ENCODE results near the gene HMOX2.

Gene HMOX2

DNA sequence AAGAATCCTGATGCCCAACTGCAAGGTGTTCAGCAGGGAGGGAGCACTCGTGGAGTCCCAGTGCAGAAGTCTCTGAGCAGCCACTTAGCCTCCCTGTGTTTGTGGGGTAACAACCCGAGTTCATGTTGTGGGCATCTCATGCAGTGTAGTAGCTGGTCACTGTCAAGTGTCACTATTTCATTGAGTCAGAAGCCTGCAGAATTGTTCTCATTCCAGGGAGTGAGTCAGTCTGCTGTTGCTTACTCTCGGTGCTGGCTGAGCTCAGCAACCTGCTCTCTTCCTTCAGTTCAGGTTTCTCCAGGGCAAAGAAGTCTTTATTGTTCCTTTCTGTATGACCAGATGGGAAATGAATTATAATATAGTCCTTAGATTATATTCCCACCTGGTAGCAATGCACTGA, 24.1 kb downstream of the HMOX2 start:
- DNase-seq (ENCODE audit: low read depth in 3 of 3) = no peak

DNA sequence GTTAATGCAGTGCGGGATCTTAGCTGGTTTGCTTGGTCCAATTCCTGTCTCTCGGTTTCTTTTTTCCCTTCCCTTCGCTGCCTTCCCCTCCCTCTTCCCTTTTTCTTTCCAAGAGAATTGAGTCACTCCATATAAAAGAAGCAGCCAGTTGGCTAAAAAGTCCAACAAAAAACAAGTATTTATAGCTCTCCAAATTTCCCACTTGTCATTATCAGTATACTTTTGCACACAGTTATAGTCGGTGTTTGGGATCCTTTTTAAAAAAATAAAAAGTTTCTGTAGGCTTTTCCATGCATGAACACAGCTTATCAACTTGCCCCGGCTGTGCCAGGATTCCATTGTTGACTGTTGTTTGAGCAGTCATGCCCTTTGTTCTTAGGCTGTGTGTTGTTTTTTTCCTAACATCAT, 24.9 kb downstream of the HMOX2 start:
- DNase-seq (ENCODE audit: low read depth in 3 of 3) = no peak

DNA sequence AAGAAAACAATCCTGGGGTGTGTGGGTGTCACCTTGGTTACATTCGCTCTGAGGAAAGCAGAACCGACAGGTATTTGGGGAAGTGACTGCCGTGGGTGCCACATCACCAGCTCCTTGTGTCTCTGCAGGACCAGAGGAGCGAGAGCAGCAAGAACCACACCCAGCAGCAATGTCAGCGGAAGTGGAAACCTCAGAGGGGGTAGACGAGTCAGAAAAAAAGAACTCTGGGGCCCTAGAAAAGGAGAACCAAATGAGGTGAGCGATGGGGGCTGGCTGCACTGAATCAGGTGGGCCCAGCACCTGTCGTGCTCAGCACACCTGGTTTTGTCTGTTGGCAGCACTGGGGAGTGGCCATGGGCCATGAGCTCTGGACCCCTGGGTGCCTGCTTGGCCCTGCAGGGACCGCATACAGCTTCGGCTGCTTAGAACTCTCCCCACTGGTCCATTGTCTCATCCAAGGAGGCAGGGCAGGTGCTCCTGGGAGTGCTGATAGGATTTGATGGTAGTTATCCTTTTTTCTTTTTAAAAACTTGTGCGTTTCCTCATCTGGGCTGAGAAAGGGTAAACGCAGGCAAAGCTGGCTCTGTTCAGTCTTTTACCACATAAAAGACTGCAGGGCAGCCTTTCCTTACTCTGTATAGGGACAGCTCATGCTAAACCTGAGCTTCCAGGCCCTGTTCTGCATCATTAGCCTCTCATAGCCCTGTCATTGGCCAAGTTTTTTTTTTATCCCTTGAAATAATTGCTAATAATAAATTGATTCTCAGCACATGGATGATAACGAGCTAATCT, 29.4 kb downstream of the HMOX2 start:
- peak; percentile 19 to 52 (median 48) for DNase-seq (ENCODE audit: low read depth in 3 of 3)

DNA sequence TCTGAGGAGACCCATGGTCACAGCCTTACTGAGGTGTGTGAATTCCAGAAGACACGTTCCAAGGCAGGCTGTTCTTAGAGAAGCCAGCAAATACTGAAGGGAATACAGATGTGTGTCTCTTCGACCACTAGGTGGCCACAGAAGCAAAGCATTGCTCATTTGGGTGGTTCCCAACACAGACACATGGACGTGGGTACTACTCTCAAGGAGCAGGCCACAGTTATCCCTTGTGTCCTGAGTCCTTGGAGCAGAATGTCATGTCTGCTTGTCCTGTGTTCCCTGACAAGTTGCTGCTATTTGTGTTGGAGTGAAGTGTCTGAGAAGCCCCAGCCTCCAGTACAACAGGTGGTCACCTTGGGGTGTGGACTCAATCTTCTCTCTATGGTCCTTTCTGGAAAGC, 30.3 kb downstream of the HMOX2 start:
- peak; percentile 20 to 41 (median 32) for DNase-seq (ENCODE audit: low read depth in 3 of 3)

DNA sequence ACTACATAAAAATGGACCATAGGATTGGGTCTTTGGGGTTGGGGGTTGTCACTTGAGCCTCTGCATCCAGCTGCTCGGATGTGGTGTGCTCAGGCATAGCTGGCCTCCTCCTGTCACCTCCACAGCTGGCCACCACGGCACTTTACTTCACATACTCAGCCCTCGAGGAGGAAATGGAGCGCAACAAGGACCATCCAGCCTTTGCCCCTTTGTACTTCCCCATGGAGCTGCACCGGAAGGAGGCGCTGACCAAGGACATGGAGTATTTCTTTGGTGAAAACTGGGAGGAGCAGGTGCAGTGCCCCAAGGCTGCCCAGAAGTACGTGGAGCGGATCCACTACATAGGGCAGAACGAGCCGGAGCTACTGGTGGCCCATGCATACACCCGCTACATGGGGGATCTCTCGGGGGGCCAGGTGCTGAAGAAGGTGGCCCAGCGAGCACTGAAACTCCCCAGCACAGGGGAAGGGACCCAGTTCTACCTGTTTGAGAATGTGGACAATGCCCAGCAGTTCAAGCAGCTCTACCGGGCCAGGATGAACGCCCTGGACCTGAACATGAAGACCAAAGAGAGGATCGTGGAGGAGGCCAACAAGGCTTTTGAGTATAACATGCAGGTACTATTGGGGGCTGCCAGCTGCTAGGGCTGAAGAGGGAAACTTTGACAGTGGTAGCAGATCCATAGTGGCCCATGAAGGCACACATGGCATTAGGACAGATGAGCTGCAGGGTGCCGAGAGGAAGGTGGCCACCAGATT, 31.6 kb downstream of the HMOX2 start:
- DNase-seq (ENCODE audit: low read depth in 3 of 3) = no peak

DNA sequence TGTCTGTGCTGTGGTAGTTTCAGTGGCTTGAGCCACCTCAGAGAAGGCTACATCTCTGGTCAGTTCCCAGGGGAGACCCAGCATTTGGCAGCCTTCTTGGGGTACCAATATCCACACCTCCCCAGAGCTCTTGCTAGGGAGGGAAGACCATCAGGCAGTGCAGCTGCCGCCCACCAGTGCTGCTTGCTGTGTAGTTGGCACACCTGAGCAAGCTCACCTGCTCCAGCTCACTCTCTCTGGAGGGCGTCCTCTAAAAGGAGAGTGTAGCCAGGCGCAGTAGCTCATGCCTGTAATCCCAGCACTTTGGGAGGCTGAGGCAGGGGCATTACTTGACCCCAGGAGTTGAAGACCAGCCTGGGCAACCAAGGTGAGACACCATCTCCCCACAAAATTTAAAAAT, 32.6 kb downstream of the HMOX2 start:
- DNase-seq (ENCODE audit: low read depth in 3 of 3) = no peak

DNA sequence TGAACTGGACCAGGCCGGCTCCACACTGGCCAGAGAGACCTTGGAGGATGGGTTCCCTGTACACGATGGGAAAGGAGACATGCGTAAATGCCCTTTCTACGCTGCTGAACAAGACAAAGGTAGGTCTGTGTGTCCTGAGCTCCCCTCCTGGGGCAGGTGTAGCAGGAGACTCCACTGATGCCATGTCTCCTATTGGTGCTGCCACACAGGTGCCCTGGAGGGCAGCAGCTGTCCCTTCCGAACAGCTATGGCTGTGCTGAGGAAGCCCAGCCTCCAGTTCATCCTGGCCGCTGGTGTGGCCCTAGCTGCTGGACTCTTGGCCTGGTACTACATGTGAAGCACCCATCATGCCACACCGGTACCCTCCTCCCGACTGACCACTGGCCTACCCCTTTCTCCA, 33.2 kb downstream of the HMOX2 start:
- no peak for DNase-seq (ENCODE audit: low read depth in 3 of 3)

DNA sequence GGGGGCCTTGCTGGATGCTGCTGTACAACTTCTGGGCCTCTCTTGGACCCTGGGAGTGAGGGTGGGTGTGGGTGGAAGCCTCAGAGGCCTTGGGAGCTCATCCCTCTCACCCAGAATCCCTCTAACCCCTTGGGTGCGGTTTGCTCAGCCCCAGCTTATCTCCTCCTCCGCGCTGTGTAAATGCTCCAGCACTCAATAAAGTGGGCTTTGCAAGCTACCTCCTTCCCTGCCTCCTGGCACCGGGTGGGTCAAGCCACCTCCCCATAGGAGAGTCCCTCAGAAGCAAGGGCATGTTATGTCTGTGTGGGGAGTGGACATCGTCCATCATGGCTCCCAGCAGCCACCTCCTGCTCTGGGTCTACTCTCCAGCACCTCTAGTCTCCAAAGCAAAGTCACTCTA, 33.9 kb downstream of the HMOX2 start:
- DNase-seq (ENCODE audit: low read depth in 3 of 3) = no peak

DNA sequence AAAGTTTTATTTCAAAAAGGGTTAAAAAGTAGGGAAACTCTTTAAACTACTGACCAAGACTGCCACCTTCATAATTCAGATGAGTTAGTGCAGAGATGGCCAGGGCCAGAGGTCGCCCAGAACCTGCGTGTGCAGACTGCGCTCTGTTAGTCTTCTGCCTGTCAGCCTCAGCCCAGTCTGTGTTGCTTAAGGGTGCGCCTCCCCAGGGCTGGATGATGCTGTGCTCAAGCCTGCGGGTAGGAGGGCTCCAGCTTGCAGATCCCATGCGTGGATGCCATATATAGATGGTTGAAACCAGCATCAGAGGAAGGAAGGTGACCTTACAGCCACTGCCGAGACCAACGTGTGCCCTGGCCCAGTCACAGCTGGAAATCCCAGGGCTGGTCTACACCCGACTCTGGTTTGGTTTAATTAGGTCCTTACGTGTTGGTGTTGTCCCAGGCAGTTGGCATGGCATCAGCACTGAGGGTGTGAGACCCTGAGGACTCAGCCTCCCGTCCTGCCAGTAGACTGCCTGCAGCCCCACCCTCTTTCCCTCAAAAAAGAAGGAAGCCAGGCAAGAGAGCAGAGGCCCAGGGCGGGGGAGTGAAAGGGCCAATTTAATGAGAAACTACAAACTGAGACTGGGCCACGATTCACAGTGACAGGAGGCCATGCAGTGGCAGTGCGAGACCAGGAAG, 34.7 kb downstream of the HMOX2 start:
- DNase-seq (ENCODE audit: low read depth in 3 of 3) = no peak

DNA sequence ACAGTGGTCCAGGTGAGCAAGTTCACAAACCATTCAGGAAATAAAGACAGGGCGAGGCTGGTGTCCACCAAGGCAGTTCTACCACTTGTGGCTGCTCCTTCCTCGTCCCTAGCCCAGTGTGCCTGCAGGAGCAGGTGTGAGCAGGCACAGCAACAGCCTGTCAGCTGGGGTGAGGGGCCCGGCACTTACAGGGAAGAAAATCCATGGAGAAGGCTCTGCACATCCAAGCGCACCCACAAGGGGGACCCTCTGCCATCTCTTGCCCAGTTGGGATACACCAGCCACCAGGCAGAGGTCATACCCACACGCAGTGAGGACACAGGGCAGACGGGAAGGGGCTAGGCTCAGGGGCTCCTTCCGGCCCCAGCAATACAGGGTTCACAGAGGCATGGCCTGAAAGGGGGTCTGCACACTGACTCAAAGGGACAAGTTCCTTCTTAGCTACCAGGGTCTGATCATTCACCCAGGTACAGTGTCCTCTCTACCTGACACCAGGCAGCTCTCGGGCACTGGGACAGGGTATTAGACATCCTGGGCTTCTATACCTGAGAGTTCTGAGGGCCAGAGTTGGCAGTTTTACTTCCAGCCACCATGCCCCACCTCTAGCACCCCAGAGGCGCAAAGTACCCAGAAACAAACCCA, 35.4 kb downstream of the HMOX2 start:
- no peak for DNase-seq (ENCODE audit: low read depth in 3 of 3)

DNA sequence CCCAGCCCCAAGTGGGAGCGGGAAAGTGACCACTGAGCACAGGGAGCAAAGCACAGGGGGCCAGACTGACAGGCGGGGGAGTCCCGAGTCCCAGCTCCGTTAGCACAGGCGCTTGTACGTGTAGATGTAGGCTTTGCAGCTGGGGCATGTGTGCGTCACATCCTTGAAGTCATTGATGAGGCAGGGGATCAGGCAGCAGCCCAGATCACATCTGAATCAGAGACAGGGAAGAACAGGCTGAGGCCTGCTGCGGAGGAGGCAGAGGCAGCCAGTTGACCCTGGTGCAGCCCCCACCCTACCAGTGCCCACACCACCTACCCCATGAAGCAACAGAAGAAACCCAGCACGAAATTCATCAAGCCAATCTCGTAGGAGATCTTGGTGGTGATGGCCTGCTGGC, 36.3 kb downstream of the HMOX2 start:
- DNase-seq (ENCODE audit: low read depth in 3 of 3) = no peak

DNA sequence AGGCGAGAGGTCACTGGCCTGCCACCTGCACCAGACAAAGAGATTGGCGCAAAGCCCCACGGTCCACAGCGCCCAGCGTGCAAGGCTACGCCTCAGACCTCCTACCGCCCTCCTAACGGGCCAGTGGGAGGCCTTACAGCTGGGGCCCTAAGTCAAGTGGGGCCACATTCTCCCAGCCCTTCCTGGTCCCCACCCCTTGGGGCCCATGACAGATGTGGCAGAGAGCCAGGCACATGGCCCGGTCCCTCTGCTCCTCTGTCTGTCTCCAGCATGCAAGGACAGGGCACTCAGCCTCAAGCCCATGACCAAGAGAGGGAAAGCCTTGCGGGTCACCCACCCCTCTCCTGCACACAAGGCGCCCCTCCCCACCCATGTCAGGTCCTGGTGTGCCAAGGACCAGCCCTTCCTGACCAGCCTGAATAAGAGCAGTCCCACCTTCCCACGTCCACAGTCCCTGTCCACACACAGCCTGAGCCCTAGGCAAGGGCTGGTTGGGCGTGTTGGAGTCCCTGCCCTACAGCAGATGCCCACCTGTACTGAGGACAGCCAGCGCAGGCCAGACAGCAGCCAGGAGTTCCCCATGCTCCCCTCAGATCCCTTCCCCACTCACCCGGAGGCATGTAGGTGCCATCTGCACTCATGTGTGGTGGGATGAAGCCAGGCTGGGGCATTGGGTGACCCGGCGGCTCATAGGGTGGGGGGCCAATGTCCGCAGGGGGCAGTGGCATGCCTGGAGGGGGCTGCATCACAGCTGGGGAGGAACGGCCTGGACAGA, 37.1 kb downstream of the HMOX2 start:
- DNase-seq (ENCODE audit: low read depth in 3 of 3) = no peak

DNA sequence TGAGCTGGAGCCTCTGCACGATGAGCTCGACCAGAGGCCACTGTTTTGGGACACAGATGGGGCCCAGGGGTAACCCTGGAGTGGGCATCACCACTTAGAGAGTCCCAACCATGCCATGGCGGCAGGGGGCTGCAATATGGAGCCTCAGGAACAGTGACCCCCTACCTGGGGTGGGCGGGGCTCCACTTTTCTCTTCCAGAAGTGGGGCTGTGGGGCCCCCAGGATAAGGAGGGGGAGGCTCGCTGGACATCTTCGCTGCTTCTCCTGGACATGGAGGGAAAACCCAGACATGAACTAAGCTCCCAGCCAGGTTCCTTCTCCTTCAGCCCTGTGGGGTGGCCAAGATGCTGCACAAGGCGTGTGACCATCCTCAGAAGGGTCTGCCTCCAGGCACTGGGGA, 37.7 kb downstream of the HMOX2 start:
- DNase-seq (ENCODE audit: low read depth in 3 of 3) = no peak

DNA sequence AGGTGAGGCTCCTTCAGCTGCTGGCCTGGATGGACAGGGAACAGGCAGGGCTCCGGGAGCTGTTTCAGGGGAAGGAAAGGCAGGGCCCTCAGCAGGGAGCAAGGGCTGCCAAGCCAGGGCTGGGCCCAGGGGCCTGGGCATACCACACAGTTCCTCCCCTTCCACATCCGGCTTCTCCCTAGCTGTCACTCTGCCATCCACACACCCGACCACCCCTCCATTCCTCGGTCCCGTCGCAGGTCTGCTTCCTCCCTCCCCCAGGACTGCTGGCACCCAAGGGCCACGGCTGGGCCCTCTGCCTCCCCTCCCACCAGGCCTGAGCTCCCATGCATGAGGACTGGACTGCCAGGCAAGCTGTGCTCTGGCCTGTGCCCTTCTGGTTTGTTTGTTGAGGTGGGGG, 38.4 kb downstream of the HMOX2 start:
- DNase-seq (ENCODE audit: low read depth in 3 of 3) = no peak

DNA sequence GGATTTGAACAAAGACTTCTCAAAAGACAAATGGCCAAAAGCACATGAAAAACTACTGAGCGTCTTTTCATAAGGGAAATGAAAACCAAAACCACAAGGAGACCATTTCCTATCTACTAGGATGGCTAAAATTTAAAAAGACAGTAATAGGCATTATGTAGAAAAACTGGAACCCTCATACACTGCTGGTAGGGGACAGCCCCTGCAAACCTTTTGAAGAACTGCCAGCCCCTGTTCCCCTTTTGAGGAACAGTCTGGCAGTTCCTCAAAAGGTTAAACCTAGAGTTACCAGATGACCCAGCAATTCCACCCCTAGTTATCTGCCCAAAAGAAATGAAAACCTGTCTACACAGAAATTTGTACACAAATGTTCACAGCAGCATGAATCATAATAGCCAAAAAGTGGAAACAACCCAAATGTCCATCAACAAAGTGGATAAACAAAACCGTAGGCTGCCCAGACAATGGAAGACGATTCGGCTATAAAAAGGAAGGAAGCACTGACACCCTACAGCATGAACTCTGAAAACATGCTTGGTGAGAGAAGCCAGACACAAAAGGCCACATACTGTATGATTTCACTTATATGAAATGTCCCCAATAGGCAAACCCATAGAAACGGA, 39.5 kb downstream of the HMOX2 start:
- DNase-seq (ENCODE audit: low read depth in 3 of 3) = no peak

DNA sequence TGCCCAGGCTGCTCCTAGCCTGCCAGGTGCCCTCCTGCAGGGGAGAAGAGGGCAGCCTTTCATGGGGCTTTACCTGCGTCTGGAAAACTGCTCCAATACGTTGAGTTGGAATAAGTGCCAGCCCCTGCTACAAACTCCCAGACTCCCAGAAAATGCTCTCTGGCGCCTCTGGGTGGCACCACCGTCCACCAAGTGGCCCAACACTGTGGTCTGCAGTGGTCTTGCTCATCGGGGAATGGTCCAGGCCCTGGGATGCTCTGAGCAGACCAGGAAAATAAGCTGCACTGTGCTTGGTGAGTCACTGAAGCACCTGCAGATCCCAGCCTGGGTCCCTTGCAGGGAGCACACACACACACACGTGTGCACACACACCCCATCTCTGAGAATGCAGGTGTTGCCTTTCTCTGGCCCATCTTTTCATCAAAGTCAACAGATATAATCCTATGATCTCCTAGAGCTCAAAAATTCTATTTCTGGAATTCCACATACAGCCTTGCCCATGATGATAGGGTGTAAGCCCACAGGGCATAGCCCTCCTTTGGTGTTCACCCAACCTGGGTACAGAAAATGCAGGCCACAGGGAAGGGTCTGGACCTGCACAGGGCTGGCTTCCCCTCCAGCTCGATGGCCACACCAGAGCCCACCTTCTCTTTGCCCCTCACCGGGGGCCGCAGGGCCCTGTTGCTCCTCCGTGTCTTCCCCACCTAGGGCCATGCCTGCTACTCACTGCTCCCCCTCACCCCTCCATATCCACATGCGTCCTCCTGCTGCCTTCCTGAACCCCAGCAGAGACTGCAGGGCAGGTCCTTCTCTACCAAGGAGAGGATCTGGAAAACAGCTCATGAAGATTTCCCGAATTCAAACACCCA, 41.8 kb downstream of the HMOX2 start:
- DNase-seq (ENCODE audit: low read depth in 3 of 3) = no peak

DNA sequence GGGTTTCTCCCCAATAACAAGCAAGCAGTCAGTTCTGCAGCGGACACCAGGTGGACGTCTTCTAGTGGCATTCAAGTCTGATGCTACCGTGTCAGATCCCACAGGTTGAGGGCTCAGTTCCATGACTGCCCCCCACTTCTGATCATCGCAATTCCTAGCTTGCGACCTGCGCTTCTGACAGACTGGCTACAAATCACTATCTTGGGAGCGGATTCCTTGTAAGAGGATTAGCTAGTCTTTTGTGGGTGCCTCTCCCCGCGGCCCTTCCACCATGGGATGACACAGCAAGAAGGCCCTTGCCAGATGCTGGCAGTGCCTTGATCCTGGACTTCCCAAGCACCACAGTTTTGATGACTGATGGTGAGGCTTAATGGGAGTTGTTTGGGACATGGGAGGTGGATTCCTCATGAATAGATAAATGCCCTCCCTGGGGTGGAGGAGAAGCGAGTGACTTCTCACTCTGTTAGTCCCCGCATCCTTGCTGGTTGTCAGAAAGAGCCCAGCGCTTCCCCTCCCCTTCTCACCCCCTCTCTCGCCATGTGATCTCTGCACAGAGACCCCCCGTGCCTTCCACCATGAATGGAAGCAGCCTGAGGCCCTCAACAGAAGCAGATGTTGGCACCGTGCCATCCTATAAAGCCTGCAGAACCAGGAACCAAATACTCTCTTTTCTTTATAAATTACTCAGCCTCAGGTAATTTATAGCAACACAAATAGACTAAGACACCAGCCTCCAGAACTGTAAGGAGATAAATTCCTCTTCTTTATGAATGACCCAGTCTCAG, 43.3 kb downstream of the HMOX2 start:
- no peak for DNase-seq (ENCODE audit: low read depth in 3 of 3)

DNA sequence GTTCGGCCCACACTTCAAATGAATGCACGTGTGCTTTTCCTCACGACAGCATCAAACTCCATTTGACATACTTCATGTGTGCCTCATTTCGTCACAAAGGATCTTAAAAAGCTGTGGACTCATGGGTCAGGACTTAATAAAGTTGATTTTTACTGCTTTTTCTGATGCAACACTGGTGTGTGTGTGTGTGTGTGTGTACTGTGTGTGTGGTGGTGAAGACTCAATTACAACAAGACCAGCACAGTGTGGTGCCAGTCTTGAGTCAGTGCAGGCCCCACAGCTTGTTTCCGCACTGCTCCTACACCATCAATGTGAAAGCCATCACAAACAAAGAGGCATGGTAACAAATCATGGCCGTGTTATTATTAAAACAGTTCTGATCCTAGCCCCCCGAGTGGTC, 44.7 kb downstream of the HMOX2 start:
- DNase-seq (ENCODE audit: low read depth in 3 of 3) = no peak

DNA sequence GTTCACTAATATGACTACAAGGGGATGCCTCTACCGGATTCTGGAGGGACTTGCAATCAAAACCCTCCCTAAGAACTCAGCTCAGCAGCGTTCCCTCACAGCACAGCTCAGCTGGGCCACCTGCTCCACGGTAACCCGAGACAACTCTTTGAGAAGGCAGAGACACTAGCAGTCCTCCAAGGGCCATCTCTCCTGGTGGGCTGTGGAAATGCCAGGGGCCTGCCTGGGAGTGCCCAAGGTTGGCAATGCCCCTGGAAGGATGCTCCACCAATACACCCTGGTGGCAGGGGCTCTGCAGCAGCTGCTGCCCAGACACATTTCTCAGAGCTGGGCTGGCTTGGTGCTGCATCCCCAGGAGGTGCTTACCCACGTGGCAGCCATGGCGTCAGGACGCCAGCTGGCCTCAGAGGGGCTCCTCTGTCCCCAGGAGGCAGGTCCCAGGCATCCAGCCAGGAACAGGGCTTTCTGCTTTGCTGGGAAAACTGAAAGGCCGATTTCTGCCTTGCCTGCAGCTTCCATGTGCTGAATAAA, 45.9 kb downstream of the HMOX2 start:
- no peak for DNase-seq (ENCODE audit: low read depth in 3 of 3)
